Progenitor cell of endocrine pancreas (in vitro differentiated cells): ENCODE results near the gene FOXN3. TPM values are rescaled to one million over a fixed set of nuclear protein-coding genes. Genes with fewer than 3 reads are reported as not detected.

ENCODE experiments used
- DNase-seq: peaks from one replicate; pipeline ENCODE4 v3.0.0; 2021; ENCODE audit warnings: low spot score; ENCODE audit not compliant: unreplicated experiment
- H3K27ac Mint-ChIP-seq: 2 replicates; pipeline ENCODE4 v1.8.0; 2021; ENCODE audit warnings: mild to moderate bottlenecking, moderate library complexity, mixed read lengths
- H3K27me3 Mint-ChIP-seq: 2 replicates; pipeline ENCODE4 v1.8.0; 2021; ENCODE audit warnings: mixed read lengths
- H3K36me3 Mint-ChIP-seq: 2 replicates; pipeline ENCODE4 v1.8.0; 2022; ENCODE audit warnings: mixed read lengths; ENCODE audit not compliant: insufficient read depth
- H3K4me1 Mint-ChIP-seq: 2 replicates; pipeline ENCODE4 v1.8.0; 2021; ENCODE audit warnings: low read depth, mixed read lengths
- H3K4me3 Mint-ChIP-seq: 2 replicates; pipeline ENCODE4 v1.8.0; 2021; ENCODE audit warnings: low read depth, mild to moderate bottlenecking, moderate library complexity, mixed read lengths
- H3K9me3 Mint-ChIP-seq: 2 replicates; pipeline ENCODE4 v1.8.0; 2021; ENCODE audit warnings: low read depth, mixed read lengths
- total RNA-seq: library from RNA; stranded (reverse); gene quantifications from 2 replicates; pipeline ENCODE4 v1.2.1, GENCODE V29; 2021
- TF ChIP-seq, protein P1 (sequence below): fragments of 200-600 bp; sonication (generic); IDR thresholded peaks from one replicate; pipeline ENCODE4 v1.5.0; 2021; ENCODE audit warnings: antibody characterized with exemption, mild to moderate bottlenecking; ENCODE audit not compliant: unreplicated experiment

Gene FOXN3
- total RNA-seq, 1 donor from 2014 or later, result 25.8 TPM

- no peak for DNase-seq
- no peak overlapping the region for H3K4me3 Mint-ChIP-seq
- no peak overlapping the region for H3K27ac Mint-ChIP-seq
- H3K9me3 Mint-ChIP-seq, result no peaks in the 10 kb centered on the region
- TF ChIP-seq, protein P1, sequence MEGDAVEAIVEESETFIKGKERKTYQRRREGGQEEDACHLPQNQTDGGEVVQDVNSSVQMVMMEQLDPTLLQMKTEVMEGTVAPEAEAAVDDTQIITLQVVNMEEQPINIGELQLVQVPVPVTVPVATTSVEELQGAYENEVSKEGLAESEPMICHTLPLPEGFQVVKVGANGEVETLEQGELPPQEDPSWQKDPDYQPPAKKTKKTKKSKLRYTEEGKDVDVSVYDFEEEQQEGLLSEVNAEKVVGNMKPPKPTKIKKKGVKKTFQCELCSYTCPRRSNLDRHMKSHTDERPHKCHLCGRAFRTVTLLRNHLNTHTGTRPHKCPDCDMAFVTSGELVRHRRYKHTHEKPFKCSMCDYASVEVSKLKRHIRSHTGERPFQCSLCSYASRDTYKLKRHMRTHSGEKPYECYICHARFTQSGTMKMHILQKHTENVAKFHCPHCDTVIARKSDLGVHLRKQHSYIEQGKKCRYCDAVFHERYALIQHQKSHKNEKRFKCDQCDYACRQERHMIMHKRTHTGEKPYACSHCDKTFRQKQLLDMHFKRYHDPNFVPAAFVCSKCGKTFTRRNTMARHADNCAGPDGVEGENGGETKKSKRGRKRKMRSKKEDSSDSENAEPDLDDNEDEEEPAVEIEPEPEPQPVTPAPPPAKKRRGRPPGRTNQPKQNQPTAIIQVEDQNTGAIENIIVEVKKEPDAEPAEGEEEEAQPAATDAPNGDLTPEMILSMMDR, result no peak
- H3K36me3 Mint-ChIP-seq, result peaks cover 2% of the 10 kb centered on the region
- peaks cover 5% of the 10 kb centered on the region for H3K27me3 Mint-ChIP-seq
- H3K4me1 Mint-ChIP-seq, result peaks cover 2% of the 10 kb centered on the region
These were observed 167.9 kb downstream of the FOXN3 start for GRCh38 chr14:89249065-89249695.

- H3K36me3 Mint-ChIP-seq, result peaks cover 2% of the 10 kb centered on the region
- H3K4me3 Mint-ChIP-seq, result no peak overlapping the region
- H3K27me3 Mint-ChIP-seq, result peaks cover 3% of the 10 kb centered on the region
- H3K4me1 Mint-ChIP-seq, result peaks cover 2% of the 10 kb centered on the region
- TF ChIP-seq, protein P1, result no peak
- no peaks in the 10 kb centered on the region for H3K9me3 Mint-ChIP-seq
- no peak for DNase-seq
- H3K27ac Mint-ChIP-seq, result no peak overlapping the region
These were observed 168.5 kb downstream of the FOXN3 start for GRCh38 chr14:89248411-89249064.

GRCh38 chr14:89247457-89248122 is 169.4 kb downstream of the FOXN3 start:
- Mint-ChIP-seq H3K36me3 (peaks cover 1% of the 10 kb centered on the region), H3K4me3 (no peak overlapping the region), H3K4me1 (peaks cover 2% of the 10 kb centered on the region), H3K27me3 (peaks cover 3% of the 10 kb centered on the region), H3K9me3 (no peaks in the 10 kb centered on the region), H3K27ac (no peak overlapping the region)
- TF ChIP-seq, protein P1, result no peak
- no peak for DNase-seq

- no peaks in the 10 kb centered on the region for H3K9me3 Mint-ChIP-seq
- peaks cover 1% of the 10 kb centered on the region for H3K36me3 Mint-ChIP-seq
- peaks cover 3% of the 10 kb centered on the region for H3K27me3 Mint-ChIP-seq
- H3K4me3 Mint-ChIP-seq, result no peak overlapping the region
- H3K4me1 Mint-ChIP-seq, result peaks cover 2% of the 10 kb centered on the region
- TF ChIP-seq, protein P1, result no peak
- no peak for DNase-seq
- H3K27ac Mint-ChIP-seq, result no peak overlapping the region
These were observed 170.7 kb downstream of the FOXN3 start for GRCh38 chr14:89246290-89246689.

DNA sequence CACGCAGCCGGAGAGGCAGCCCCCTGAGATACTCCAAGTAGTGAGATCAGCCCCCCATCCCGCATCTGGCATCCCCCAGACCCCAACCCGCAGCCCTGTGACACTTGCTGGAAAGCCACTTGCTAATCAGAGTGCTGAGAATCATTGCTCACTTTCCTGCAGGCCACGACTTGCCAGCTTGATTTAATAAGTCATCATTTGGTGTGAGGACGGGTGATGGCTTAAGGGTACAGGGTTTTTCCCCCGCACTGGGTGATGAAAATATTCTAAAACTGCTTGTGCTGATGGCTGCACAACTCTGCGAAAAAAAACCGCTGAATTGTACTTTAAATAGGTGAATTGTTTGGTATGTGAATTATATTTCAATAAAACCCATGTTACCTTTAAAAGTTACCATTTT is 171.2 kb downstream of the FOXN3 start:
- Mint-ChIP-seq H3K4me1 (peaks cover 2% of the 10 kb centered on the region), H3K4me3 (no peak overlapping the region), H3K9me3 (no peaks in the 10 kb centered on the region), H3K36me3 (peaks cover 1% of the 10 kb centered on the region), H3K27me3 (peaks cover 3% of the 10 kb centered on the region), H3K27ac (no peak overlapping the region)
- DNase-seq, result no peak
- TF ChIP-seq, protein P1, result no peak
